Osteoblast (primary cell): ENCODE measurements around the gene ANO1. TPM values are rescaled to one million over a fixed set of nuclear protein-coding genes. Genes with fewer than 3 reads are reported as not detected.

Experiments used
- DNase-seq: peaks from one replicate; pipeline ENCODE4 v3.0.0; 2011; ENCODE audit warnings: low spot score, mixed read lengths; ENCODE audit not compliant: insufficient read length; ENCODE audit errors: missing footprints
- H2AFZ ChIP-seq: 2 replicates; pipeline ENCODE4 v1.6.0; 2011; ENCODE audit warnings: mild to moderate bottlenecking, low read length
- H3K27ac ChIP-seq: 2 replicates; pipeline ENCODE4 v1.5.1; 2011; ENCODE audit warnings: mild to moderate bottlenecking, low read depth, low read length, moderate library complexity
- H3K27me3 ChIP-seq: 2 replicates; pipeline ENCODE4 v1.6.0; 2012; ENCODE audit warnings: mild to moderate bottlenecking, control low read depth, inconsistent platforms, low read length, moderate library complexity; ENCODE audit not compliant: insufficient read depth
- H3K36me3 ChIP-seq: 2 replicates; pipeline ENCODE4 v1.5.1; 2011; ENCODE audit warnings: mild to moderate bottlenecking, low read length, control low read depth, moderate library complexity; ENCODE audit not compliant: insufficient read depth
- H3K4me1 ChIP-seq: 2 replicates; pipeline ENCODE4 v1.5.1; 2011; ENCODE audit warnings: mild to moderate bottlenecking, low read length, control low read depth, moderate library complexity; ENCODE audit not compliant: insufficient read depth
- H3K4me2 ChIP-seq: 2 replicates; pipeline ENCODE4 v1.6.0; 2011; ENCODE audit warnings: mild to moderate bottlenecking, low read length; ENCODE audit not compliant: insufficient read depth
- H3K4me3 ChIP-seq: fragments of 200-600 bp; sonication (generic); 3 replicates; pipeline ENCODE4 v1.5.1; 2012; ENCODE audit warnings: mild to moderate bottlenecking, low read length, inconsistent platforms; ENCODE audit not compliant: insufficient read depth
- H3K79me2 ChIP-seq: 2 replicates; pipeline ENCODE4 v1.6.0; 2012; ENCODE audit warnings: mild to moderate bottlenecking, low read length, control low read depth, inconsistent platforms; ENCODE audit not compliant: insufficient read depth
- H3K9me3 ChIP-seq: 2 replicates; pipeline ENCODE4 v1.5.1; 2011; ENCODE audit warnings: low read depth, low read length, control low read depth
- H4K20me1 ChIP-seq: 2 replicates; pipeline ENCODE4 v1.6.0; 2012; ENCODE audit warnings: mild to moderate bottlenecking, low read length, control low read depth; ENCODE audit not compliant: insufficient read depth
- CTCF ChIP-seq: IDR thresholded peaks from 2 replicates; pipeline ENCODE4 v1.5.1; 2011; ENCODE audit warnings: mild to moderate bottlenecking, low read depth, low read length, moderate library complexity; ENCODE audit errors: extremely low read depth
- total RNA-seq: library from RNA; depleted of rRNA; stranded (reverse); fragments of >200 nt; gene quantifications from 2 replicates; pipeline ENCODE4 v1.2.3, GENCODE V29; 2012

The ANO1 gene
- total RNA-seq, 1 donor = not detected

- Histone ChIP-seq H3K27me3 (peaks cover 9% of the 10 kb centered on the region), H3K4me3 (no peak overlapping the region)
Measured at GRCh38 chr11:70091638-70092037, 13.5 kb downstream of the ANO1 start.

GRCh38 chr11:70092959-70093715, 15.0 kb downstream of the ANO1 start:
- no peak for TF ChIP-seq CTCF
- Histone ChIP-seq H3K36me3 (no peaks in the 10 kb centered on the region), H3K27me3 (peaks cover 9% of the 10 kb centered on the region), H3K79me2 (no peaks in the 10 kb centered on the region), H3K4me3 (no peak overlapping the region), H2AFZ (no peak overlapping the region), H3K4me1 (peaks cover 14% of the 10 kb centered on the region), H3K9me3 (no peaks in the 10 kb centered on the region), H3K27ac (no peak overlapping the region), H3K4me2 (no peak overlapping the region), H4K20me1 (no peaks in the 10 kb centered on the region)
- no peak for DNase-seq

More at GRCh38 chr11:70091638-70092037, 13.5 kb downstream of the ANO1 start:
- no peaks in the 10 kb centered on the region for H4K20me1 ChIP-seq
- no peak overlapping the region for H2AFZ ChIP-seq
- H3K4me1 ChIP-seq = peaks cover 9% of the 10 kb centered on the region
- H3K27ac ChIP-seq = no peak overlapping the region
- no peaks in the 10 kb centered on the region for H3K79me2 ChIP-seq
- TF ChIP-seq CTCF = no peak
- DNase-seq = no peak
- no peaks in the 10 kb centered on the region for H3K9me3 ChIP-seq
- no peaks in the 10 kb centered on the region for H3K36me3 ChIP-seq
- no peak overlapping the region for H3K4me2 ChIP-seq

GRCh38 chr11:70095541-70096252, 17.6 kb downstream of the ANO1 start:
- Histone ChIP-seq H3K4me2 (no peak overlapping the region), H3K4me3 (no peak overlapping the region), H3K79me2 (no peaks in the 10 kb centered on the region), H3K4me1 (peaks cover 23% of the 10 kb centered on the region), H3K9me3 (no peaks in the 10 kb centered on the region), H3K36me3 (no peaks in the 10 kb centered on the region), H3K27ac (no peak overlapping the region), H2AFZ (no peak overlapping the region), H4K20me1 (no peaks in the 10 kb centered on the region), H3K27me3 (peaks cover 9% of the 10 kb centered on the region)
- no peak for DNase-seq
- TF ChIP-seq CTCF = no peak
